HG03575 (cell line): ENCODE measurements around the gene POLR1C.
"Not testable (repeated sequence)": the region's sequence is repeated elsewhere in the genome, so short reads cannot be mapped to it uniquely, and the experiment has no call there.

Source experiments
- ATAC-seq: cut with Tn5 transposase; IDR thresholded peaks from one replicate; pipeline ENCODE4 v1.9.1; 2021; ENCODE audit not compliant: unreplicated experiment, insufficient number of reproducible peaks, low FRiP score; ENCODE audit errors: extremely low read depth

Gene POLR1C

GRCh38 chr6:43540507-43540906, 23.6 kb downstream of the POLR1C start:
- ATAC-seq, result no peak

DNA sequence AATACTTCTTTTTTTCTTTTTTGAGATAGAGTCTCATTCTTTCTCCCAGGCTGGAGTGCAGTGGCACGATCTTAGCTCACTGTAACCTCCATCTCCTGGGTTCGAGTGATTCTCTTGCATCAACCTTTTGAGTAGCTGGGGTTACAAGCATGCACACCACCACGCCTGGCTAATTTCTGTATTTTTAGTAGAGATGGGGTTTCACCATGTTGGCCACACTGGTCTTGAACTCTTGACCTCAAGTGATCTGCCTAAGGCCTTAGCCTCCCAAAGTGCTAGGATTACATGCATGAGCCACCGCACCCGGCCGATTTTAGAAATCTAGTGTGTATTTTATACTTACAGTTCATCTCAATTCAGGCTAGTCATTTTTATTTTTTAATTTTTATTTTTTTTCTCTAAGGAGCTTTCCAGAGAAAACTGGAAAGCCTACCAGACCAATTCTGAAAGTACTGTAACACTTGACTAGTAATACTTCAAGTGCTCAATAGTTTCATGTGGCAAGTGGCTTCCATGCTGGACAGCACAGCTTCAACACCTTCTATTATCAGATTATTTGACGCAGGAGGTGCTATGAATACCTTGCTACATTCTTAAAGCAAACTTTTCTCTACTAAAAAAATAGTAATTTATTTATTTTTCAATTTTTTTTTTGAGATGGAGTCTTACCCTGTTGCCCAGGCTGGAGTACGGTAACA, 25.0 kb downstream of the POLR1C start:
- ATAC-seq, result no peak

GRCh38 chr6:43544461-43544860, 27.6 kb downstream of the POLR1C start:
- ATAC-seq, result no peak

GRCh38 chr6:43547222-43547621, 30.3 kb downstream of the POLR1C start:
- no peak for ATAC-seq

DNA sequence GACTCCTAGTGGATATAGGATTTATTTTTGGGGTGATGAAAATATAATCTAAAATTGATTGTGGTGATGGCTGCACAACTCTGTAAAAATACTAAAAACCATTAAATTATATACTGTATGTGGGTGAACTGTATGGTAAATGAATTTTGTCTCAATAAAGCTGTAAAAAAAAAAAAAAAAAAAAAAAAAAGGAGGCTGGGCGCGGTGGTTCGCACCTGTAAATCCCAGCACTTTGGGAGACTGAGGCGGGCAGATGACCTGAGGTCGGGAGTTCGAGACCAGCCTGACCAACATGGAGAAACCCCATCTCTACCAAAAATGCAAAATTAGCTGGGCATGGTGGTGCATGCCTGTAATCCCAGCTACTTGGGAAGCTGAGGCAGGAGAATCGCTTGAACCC, 40.7 kb downstream of the POLR1C start:
- not testable (repeated sequence) for ATAC-seq

- no peak for ATAC-seq
Observed at GRCh38 chr6:43559328-43559727, 42.4 kb downstream of the POLR1C start.

- no peak for ATAC-seq
Observed at GRCh38 chr6:43570876-43571441, 54.1 kb downstream of the POLR1C start.
